HG03095 (cell line): ENCODE data around the gene LDHB.
"Not testable (repeated sequence)": the region's sequence is repeated elsewhere in the genome, so short reads cannot be mapped to it uniquely, and the experiment has no call there.

Source experiments
- ATAC-seq: cut with Tn5 transposase; IDR thresholded peaks from one replicate; pipeline ENCODE4 v1.9.1; 2021; ENCODE audit warnings: moderate library complexity; ENCODE audit not compliant: unreplicated experiment

LDHB gene

GRCh38 chr12:21614506-21614905 lies 43.1 kb downstream of the LDHB start:
- ATAC-seq = no peak

- no peak for ATAC-seq
Measured at GRCh38 chr12:21613931-21614330, 43.7 kb downstream of the LDHB start.

GRCh38 chr12:21608196-21608595 lies 49.4 kb downstream of the LDHB start:
- no peak for ATAC-seq

GRCh38 chr12:21607701-21608100 lies 49.9 kb downstream of the LDHB start:
- ATAC-seq = no peak

- ATAC-seq = no peak
Measured at GRCh38 chr12:21606175-21606574, 51.5 kb downstream of the LDHB start.

- no peak for ATAC-seq
Measured at GRCh38 chr12:21604245-21605101, 53.2 kb downstream of the LDHB start, which contains the start of gene GYS2. GYS2 (minus strand) TSS chr12:21604847; CDS start chr12:21604592, 255 bp downstream.

- ATAC-seq = no peak
Measured at GRCh38 chr12:21602774-21603173, 54.9 kb downstream of the LDHB start.

- no peak for ATAC-seq
Measured at GRCh38 chr12:21600196-21600595, 57.4 kb downstream of the LDHB start.

- no peak for ATAC-seq
Measured at GRCh38 chr12:21599143-21599999, 58.3 kb downstream of the LDHB start.

- no peak for ATAC-seq
Measured at GRCh38 chr12:21598651-21599050, 59.0 kb downstream of the LDHB start.

GRCh38 chr12:21595356-21595755 lies 62.3 kb downstream of the LDHB start:
- not testable (repeated sequence) for ATAC-seq

GRCh38 chr12:21585485-21585884 lies 72.2 kb downstream of the LDHB start:
- ATAC-seq = no peak
